Measurements from ENCODE around the gene DDX49.
"Not testable (repeated sequence)": the region's sequence is repeated elsewhere in the genome, so short reads cannot be mapped to it uniquely, and the experiment has no call there.

DDX49 gene

GRCh38 chr19:18945297-18945696, 25.8 kb downstream of the DDX49 start:
- no peak for DNase-seq

- no peak for DNase-seq
Measured at GRCh38 chr19:18946335-18946734, 26.8 kb downstream of the DDX49 start.

- DNase-seq: no peak
Measured at GRCh38 chr19:18946918-18947317, 27.4 kb downstream of the DDX49 start.

GRCh38 chr19:18948075-18948975, 28.8 kb downstream of the DDX49 start:
- DNase-seq: no peak

- DNase-seq: no peak
Measured at GRCh38 chr19:18948976-18949356, 29.5 kb downstream of the DDX49 start.

GRCh38 chr19:18949858-18950257, 30.3 kb downstream of the DDX49 start:
- no peak for DNase-seq

GRCh38 chr19:18951721-18952281, 32.3 kb downstream of the DDX49 start:
- DNase-seq: no peak

GRCh38 chr19:18952364-18953003, 33.0 kb downstream of the DDX49 start:
- DNase-seq: not testable (repeated sequence)

GRCh38 chr19:18954094-18954493, 34.6 kb downstream of the DDX49 start:
- no peak for DNase-seq

- no peak for DNase-seq
Measured at GRCh38 chr19:18955042-18955441, 35.5 kb downstream of the DDX49 start.

GRCh38 chr19:18960370-18960769, 40.9 kb downstream of the DDX49 start:
- DNase-seq: no peak

GRCh38 chr19:18961767-18962620, 42.5 kb downstream of the DDX49 start:
- peak; percentile 2 for DNase-seq

GRCh38 chr19:18964121-18964520, 44.6 kb downstream of the DDX49 start:
- DNase-seq: no peak

GRCh38 chr19:18966307-18966706, 46.8 kb downstream of the DDX49 start:
- DNase-seq: no peak

- peak; percentile 70 for DNase-seq
Measured at GRCh38 chr19:18967358-18968146, 48.0 kb downstream of the DDX49 start.

GRCh38 chr19:18969931-18970659, 50.6 kb downstream of the DDX49 start:
- no peak for DNase-seq

- DNase-seq: no peak
Measured at GRCh38 chr19:18972301-18972811, 52.8 kb downstream of the DDX49 start.

GRCh38 chr19:18972851-18973250, 53.3 kb downstream of the DDX49 start:
- no peak for DNase-seq

GRCh38 chr19:18975011-18975410, 55.5 kb downstream of the DDX49 start:
- DNase-seq: no peak

- peak; percentile 54 for DNase-seq
Measured at GRCh38 chr19:18975869-18976268, 56.4 kb downstream of the DDX49 start.

All from DMS79 treated with DMSO at 0.1 percent for 48 hours (cell line).